ENCODE data around the gene MC1R. TPM values are rescaled to one million over a fixed set of nuclear protein-coding genes. Genes with fewer than 3 reads are reported as not detected.
A peak's percentile ranks its signal among the peaks of the same experiment; 100 is the strongest.

Gene MC1R
- total RNA-seq, 1 donor from 2014 or later = 9.2 TPM

GRCh38 chr16:89949121-89949742, 30.6 kb downstream of the MC1R start:
- Mint-ChIP-seq H3K9me3 (ENCODE audit: unreplicated experiment) (no peaks in the 10 kb centered on the region), H3K4me3 (ENCODE audit: unreplicated experiment) (peak overlapping the region; percentile 86), H3K36me3 (ENCODE audit: low read depth, unreplicated experiment) (peaks cover 2% of the 10 kb centered on the region), H3K27me3 (ENCODE audit: low read depth, unreplicated experiment) (peaks cover 13% of the 10 kb centered on the region), H3K27ac (ENCODE audit: unreplicated experiment) (no peak overlapping the region), H3K4me1 (ENCODE audit: low read depth, unreplicated experiment) (no peaks in the 10 kb centered on the region)
- peak overlapping the region; percentile 83 for H3K4me2 ChIP-seq (ENCODE audit: low read length)
- peaks cover 35% of the 10 kb centered on the region for H3K79me2 ChIP-seq (ENCODE audit: insufficient read depth, low read length)
- peak overlapping the region; percentile 73 for H3K9ac ChIP-seq (ENCODE audit: low read length)
- no peak overlapping the region for H3K27ac ChIP-seq (ENCODE audit: low read depth, low read length)
- H3K4me1 ChIP-seq (ENCODE audit: insufficient read depth, low read length) = peaks cover 11% of the 10 kb centered on the region
- H2AFZ ChIP-seq (ENCODE audit: low read depth, low read length) = peak overlapping the region; percentile 26
- no peak for TF ChIP-seq CTCF (IDR thresholded peaks at IDR 0.05; ENCODE audit: insufficient read depth, low read depth, low read length)
- no peak for TF ChIP-seq EZH2 (IDR thresholded peaks at IDR 0.05; ENCODE audit: insufficient read depth, low read length)
- H3K9me3 ChIP-seq (ENCODE audit: insufficient read depth, low read depth, low read length) = no peaks in the 10 kb centered on the region
- DNase-seq (ENCODE audit: low read depth) (no peak), FAIRE-seq (no peak)
- H3K36me3 ChIP-seq (ENCODE audit: insufficient read depth, low read length) = no peaks in the 10 kb centered on the region
- no peaks in the 10 kb centered on the region for H3K27me3 ChIP-seq (ENCODE audit: insufficient read depth, low read length)
- H4K20me1 ChIP-seq (ENCODE audit: insufficient read depth, low read length) = peaks cover 34% of the 10 kb centered on the region
- H3K4me3 ChIP-seq (ENCODE audit: insufficient read depth, low read depth, low read length) = peak overlapping the region; percentile 59

- no peaks in the 10 kb centered on the region for H3K36me3 ChIP-seq (ENCODE audit: insufficient read depth, low read length)
- Mint-ChIP-seq H3K27me3 (ENCODE audit: low read depth, unreplicated experiment) (peaks cover 12% of the 10 kb centered on the region), H3K27ac (ENCODE audit: unreplicated experiment) (no peak overlapping the region), H3K9me3 (ENCODE audit: unreplicated experiment) (no peaks in the 10 kb centered on the region), H3K4me1 (ENCODE audit: low read depth, unreplicated experiment) (peaks cover 2% of the 10 kb centered on the region), H3K4me3 (ENCODE audit: unreplicated experiment) (peak overlapping the region; percentile 86), H3K36me3 (ENCODE audit: low read depth, unreplicated experiment) (peaks cover 5% of the 10 kb centered on the region)
- H4K20me1 ChIP-seq (ENCODE audit: insufficient read depth, low read length) = peaks cover 39% of the 10 kb centered on the region
- H3K4me1 ChIP-seq (ENCODE audit: insufficient read depth, low read length) = peaks cover 11% of the 10 kb centered on the region
- no peak overlapping the region for H2AFZ ChIP-seq (ENCODE audit: low read depth, low read length)
- H3K27ac ChIP-seq (ENCODE audit: low read depth, low read length) = no peak overlapping the region
- peak overlapping the region; percentile 59 for H3K4me3 ChIP-seq (ENCODE audit: insufficient read depth, low read depth, low read length)
- no peaks in the 10 kb centered on the region for H3K27me3 ChIP-seq (ENCODE audit: insufficient read depth, low read length)
- no peak for DNase-seq (ENCODE audit: low read depth)
- TF ChIP-seq EZH2 (IDR thresholded peaks at IDR 0.05; ENCODE audit: insufficient read depth, low read length) = no peak
- TF ChIP-seq CTCF (IDR thresholded peaks at IDR 0.05; ENCODE audit: insufficient read depth, low read depth, low read length) = no peak
- H3K9ac ChIP-seq (ENCODE audit: low read length) = peak overlapping the region; percentile 73
- H3K4me2 ChIP-seq (ENCODE audit: low read length) = peak overlapping the region; percentile 83
- no peak for FAIRE-seq
- peaks cover 35% of the 10 kb centered on the region for H3K79me2 ChIP-seq (ENCODE audit: insufficient read depth, low read length)
- no peaks in the 10 kb centered on the region for H3K9me3 ChIP-seq (ENCODE audit: insufficient read depth, low read depth, low read length)
Observed at GRCh38 chr16:89949756-89950155, 31.1 kb downstream of the MC1R start.

- Mint-ChIP-seq H3K9me3 (ENCODE audit: unreplicated experiment) (no peaks in the 10 kb centered on the region), H3K4me3 (ENCODE audit: unreplicated experiment) (no peak overlapping the region), H3K4me1 (ENCODE audit: low read depth, unreplicated experiment) (peaks cover 2% of the 10 kb centered on the region), H3K27ac (ENCODE audit: unreplicated experiment) (no peak overlapping the region), H3K27me3 (ENCODE audit: low read depth, unreplicated experiment) (no peaks in the 10 kb centered on the region), H3K36me3 (ENCODE audit: low read depth, unreplicated experiment) (peaks cover 8% of the 10 kb centered on the region)
- peaks cover 11% of the 10 kb centered on the region for H3K4me1 ChIP-seq (ENCODE audit: insufficient read depth, low read length)
- H3K9ac ChIP-seq (ENCODE audit: low read length) = no peak overlapping the region
- TF ChIP-seq CTCF (IDR thresholded peaks at IDR 0.05; ENCODE audit: insufficient read depth, low read depth, low read length) (no peak), EZH2 (IDR thresholded peaks at IDR 0.05; ENCODE audit: insufficient read depth, low read length) (no peak)
- no peak overlapping the region for H2AFZ ChIP-seq (ENCODE audit: low read depth, low read length)
- H3K36me3 ChIP-seq (ENCODE audit: insufficient read depth, low read length) = no peaks in the 10 kb centered on the region
- no peak overlapping the region for H3K4me2 ChIP-seq (ENCODE audit: low read length)
- no peak for FAIRE-seq
- H3K27ac ChIP-seq (ENCODE audit: low read depth, low read length) = no peak overlapping the region
- DNase-seq (ENCODE audit: low read depth) = no peak
- H3K79me2 ChIP-seq (ENCODE audit: insufficient read depth, low read length) = peaks cover 35% of the 10 kb centered on the region
- H3K27me3 ChIP-seq (ENCODE audit: insufficient read depth, low read length) = no peaks in the 10 kb centered on the region
- H4K20me1 ChIP-seq (ENCODE audit: insufficient read depth, low read length) = peaks cover 44% of the 10 kb centered on the region
- H3K9me3 ChIP-seq (ENCODE audit: insufficient read depth, low read depth, low read length) = no peaks in the 10 kb centered on the region
- no peak overlapping the region for H3K4me3 ChIP-seq (ENCODE audit: insufficient read depth, low read depth, low read length)
Observed at GRCh38 chr16:89951509-89951908, 32.8 kb downstream of the MC1R start.
